Endothelial cell of umbilical vein (primary cell): ENCODE measurements around the gene NDC80. TPM values are rescaled to one million over a fixed set of nuclear protein-coding genes. Genes with fewer than 3 reads are reported as not detected.
A peak's percentile ranks its signal among the peaks of the same experiment; 100 is the strongest.

ENCODE experiments used
- BruUV-seq: library from RNA; stranded (reverse); fragments of 400-500 nt; replicated peaks from 2 replicates; lab custom pipeline; 2021; lab: Mats Ljungman, UMichigan
- CTCF ChIA-PET: fragments of 300-600, 350-600 bp; sonication (Branson Sonifier 250); formaldehyde crosslinking; loops from one replicate; lab custom pipeline; 2021; ENCODE audit warnings: antibody characterized with exemption, inconsistent platforms; lab: Charles Lee
- POLR2A ChIA-PET: fragments of 300-600, 350-600 bp; sonication (Branson Sonifier 250); formaldehyde crosslinking; loops from one replicate; lab custom pipeline; 2021; ENCODE audit warnings: antibody characterized with exemption, inconsistent platforms; lab: Charles Lee
- DNase-seq: peaks from one replicate; pipeline ENCODE4 v3.0.0-alpha.2; 2011; ENCODE audit warnings: low read depth, low spot score
- FAIRE-seq: peaks from 2 replicates; lab custom pipeline; 2011; peaks lifted over from hg19 to GRCh38; lab: Jason Lieb, UNC
- H2AFZ ChIP-seq: 2 replicates; pipeline ENCODE4 v1.6.0; 2012; ENCODE audit warnings: low read depth, low read length, control low read depth, inconsistent platforms
- H3K27ac ChIP-seq: 2 replicates; pipeline ENCODE4 v1.5.1; 2011; ENCODE audit warnings: low read depth, mild to moderate bottlenecking, control low read depth, low read length, moderate library complexity; ENCODE audit not compliant: insufficient read depth
- H3K27me3 ChIP-seq, 2 experiments: 2 replicates each; pipeline versions ENCODE4 v1.6.0 to v1.6.1; 2011; ENCODE audit warnings: low read length in 2 of 2, mixed read lengths in 1 of 2; ENCODE audit not compliant: control insufficient read depth in 2 of 2, insufficient read depth in 2 of 2
- H3K36me3 ChIP-seq, 2 experiments: 2 replicates in 1 of 2; 3 replicates in 1 of 2; pipeline ENCODE4 v1.5.1; 2011; ENCODE audit warnings: low read length in 2 of 2, mild to moderate bottlenecking in 1 of 2, moderate library complexity in 1 of 2; ENCODE audit not compliant: control insufficient read depth in 2 of 2, insufficient read depth in 2 of 2; ENCODE audit errors: extremely low read depth in 1 of 2
- H3K4me1 ChIP-seq: 3 replicates; pipeline ENCODE4 v1.5.1; 2011; ENCODE audit warnings: mild to moderate bottlenecking, low read length; ENCODE audit not compliant: control insufficient read depth, insufficient read depth; ENCODE audit errors: extremely low read depth
- H3K4me2 ChIP-seq: 2 replicates; pipeline ENCODE4 v1.6.1; 2011; ENCODE audit warnings: low read length, control low read depth, mixed read lengths; ENCODE audit not compliant: insufficient read depth
- H3K4me3 ChIP-seq, 3 experiments: fragments of 200-600 bp in 1 of 3; sonication (generic), shearing (Covaris generic) in 1 of 3; replicated peaks in 1 of 3; 2 replicates each; pipeline ENCODE4 v1.5.1; 2011 to 2016; ENCODE audit warnings: control low read depth in 3 of 3, low read length in 3 of 3, mild to moderate bottlenecking in 2 of 3, inconsistent platforms in 1 of 3, low read depth in 1 of 3, moderate library complexity in 1 of 3; ENCODE audit not compliant: insufficient read depth in 1 of 3
- H3K79me2 ChIP-seq: 2 replicates; pipeline ENCODE4 v1.6.0; 2012; ENCODE audit warnings: low read length, inconsistent platforms; ENCODE audit not compliant: control insufficient read depth, insufficient read depth
- H3K9ac ChIP-seq: replicated peaks from 2 replicates; pipeline ENCODE3; 2011; ENCODE audit warnings: low read length, control low read depth; ENCODE audit not compliant: insufficient read depth; ENCODE audit errors: extremely low read depth
- H3K9me1 ChIP-seq: replicated peaks from 3 replicates; pipeline ENCODE4 v1.6.0; 2011; ENCODE audit warnings: mild to moderate bottlenecking, low read length; ENCODE audit not compliant: control insufficient read depth, insufficient read depth; ENCODE audit errors: extremely low read depth
- H3K9me3 ChIP-seq: replicated peaks from 2 replicates; pipeline ENCODE4 v1.5.1; 2012; ENCODE audit warnings: low read length, inconsistent platforms; ENCODE audit not compliant: control insufficient read depth, insufficient read depth
- H4K20me1 ChIP-seq: replicated peaks from 2 replicates; pipeline ENCODE3; 2011; ENCODE audit warnings: mild to moderate bottlenecking, low read length; ENCODE audit not compliant: control insufficient read depth, insufficient read depth; ENCODE audit errors: extremely low read depth
- CTCF ChIP-seq, 2 donors: IDR thresholded peaks; 1 replicate in 1 of 2; 2 replicates in 1 of 2; pipeline ENCODE4 v1.5.1; 2011; ENCODE audit warnings: low read length in 2 of 2, mild to moderate bottlenecking in 2 of 2, moderate library complexity in 2 of 2, control low read depth in 1 of 2, inconsistent platforms in 1 of 2, low read depth in 1 of 2; ENCODE audit not compliant: insufficient read depth in 1 of 2; ENCODE audit errors: extremely low read depth in 1 of 2
- EZH2 ChIP-seq: IDR thresholded peaks from 2 replicates; pipeline ENCODE4 v1.6.1; 2012; ENCODE audit warnings: borderline replicate concordance, low read depth, mild to moderate bottlenecking, moderate library complexity, low read length, inconsistent platforms; ENCODE audit not compliant: severe bottlenecking
- FOS ChIP-seq: IDR thresholded peaks from 2 replicates; pipeline ENCODE4 v1.6.1; 2011; ENCODE audit warnings: mild to moderate bottlenecking, low read length, moderate library complexity, borderline replicate concordance; ENCODE audit not compliant: insufficient read depth
- GATA2 ChIP-seq: IDR thresholded peaks from 2 replicates; pipeline ENCODE4 v1.7.0; 2011; ENCODE audit warnings: low read depth, mild to moderate bottlenecking, moderate library complexity, mixed read lengths, low read length; ENCODE audit not compliant: insufficient read length, insufficient read depth
- JUN ChIP-seq: IDR thresholded peaks from 2 replicates; pipeline ENCODE4 v1.6.1; 2011; ENCODE audit warnings: borderline replicate concordance, low read depth; ENCODE audit not compliant: insufficient read length, insufficient read depth
- MAX ChIP-seq: IDR thresholded peaks from 2 replicates; pipeline ENCODE4 v1.6.1; 2011; ENCODE audit not compliant: insufficient read depth, insufficient read length
- MYC ChIP-seq: IDR thresholded peaks from one replicate; pipeline ENCODE4 v1.6.1; 2011; ENCODE audit warnings: mild to moderate bottlenecking, low read depth, low read length
- POLR2A ChIP-seq: IDR thresholded peaks from 2 replicates; pipeline ENCODE4 v1.6.1; 2012; ENCODE audit warnings: low read depth, mild to moderate bottlenecking, control low read depth, low read length
- POLR2AphosphoS5 ChIP-seq: IDR thresholded peaks from 2 replicates; pipeline ENCODE4 v1.6.1; 2012; ENCODE audit warnings: low read depth, mild to moderate bottlenecking, control low read depth, low read length, moderate library complexity; ENCODE audit not compliant: insufficient read depth
- dilution Hi-C: fragments of 300-500 bp; cut with MboI; formaldehyde crosslinking; loops from one replicate; pipeline ENCODE4 v1.15.0; 2019; ENCODE audit warnings: low sequenced_read_pairs; ENCODE audit not compliant: extremely low pct_ligation_motif_present
- intact Hi-C: fragments of 100-400 bp; cut with micrococcal nuclease; formaldehyde crosslinking; loops from one replicate; pipeline ENCODE4 v1.10.0; 2022
- polyA plus RNA-seq, 4 experiments: library from polyadenylated mRNA; depleted of rRNA in 3 of 4; stranded (reverse) in 3 of 4; unstranded in 1 of 4; fragments of >200 nt; gene quantifications; 2 replicates each; pipeline versions ENCODE4 v1.2.1 to v1.2.3, GENCODE V29; 2011 to 2012; ENCODE audit warnings: missing spikeins in 1 of 4
- total RNA-seq: library from RNA; stranded (reverse); gene quantifications from 2 replicates; pipeline ENCODE4 v1.2.3, GENCODE V29; 2021

NDC80 gene
- total and polyA plus RNA-seq, 2 donors (not counting 3 experiments of a cell fraction or from before 2014, with no cell fraction given) = 6.2 to 43.2 TPM

DNA sequence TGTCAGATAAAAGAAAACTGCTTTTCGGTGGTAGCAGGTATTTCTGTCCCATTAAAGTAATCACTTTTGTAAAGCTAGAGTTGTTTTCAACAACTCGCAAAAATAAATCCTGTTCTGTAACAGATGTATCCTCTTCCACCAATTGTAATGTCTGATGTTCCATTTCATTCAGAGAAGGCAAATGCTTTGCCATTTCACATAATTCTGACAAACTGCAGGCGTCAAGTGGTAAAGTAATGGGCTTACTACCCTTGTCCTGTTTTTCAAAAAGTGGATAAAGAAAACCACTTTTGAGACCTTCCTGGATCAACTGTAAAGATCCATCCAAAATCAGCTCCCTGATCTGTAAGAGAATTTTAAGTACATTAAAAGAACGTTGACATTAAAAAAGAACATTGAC is 16.7 kb upstream of the NDC80 start:
- no peak overlapping the region for H3K4me3 ChIP-seq
- H3K79me2 ChIP-seq = no peaks in the 10 kb centered on the region
- no peaks in the 10 kb centered on the region for H3K36me3 ChIP-seq
- intact Hi-C loops = no loop called here
- H3K4me1 ChIP-seq = no peaks in the 10 kb centered on the region
- H3K27me3 ChIP-seq = no peaks in the 10 kb centered on the region
- H3K9me1 ChIP-seq = no peaks in the 10 kb centered on the region
- no peak overlapping the region for H2AFZ ChIP-seq
- FAIRE-seq = no peak
- no peak for TF ChIP-seq MAX
- no peak for TF ChIP-seq GATA2
- TF ChIP-seq POLR2A = no peak
- no peak for TF ChIP-seq FOS
- no peak for TF ChIP-seq JUN
- no peak for TF ChIP-seq MYC
- no peak for TF ChIP-seq POLR2AphosphoS5
- TF ChIP-seq CTCF (IDR thresholded peaks at IDR 0.05; ENCODE audit: extremely low read depth in 1 of 2, insufficient read depth in 1 of 2, low read depth in 1 of 2, low read length in 2 of 2) = no peak
- no peak for TF ChIP-seq EZH2
- H3K27ac ChIP-seq = no peak overlapping the region
- peak; percentile 28 for DNase-seq
- no peaks in the 10 kb centered on the region for H3K9me3 ChIP-seq
- no peaks in the 10 kb centered on the region for H4K20me1 ChIP-seq
- no TSS peak for BruUV-seq
- no peak overlapping the region for H3K4me2 ChIP-seq
- ChIA-PET CTCF (interaction anchor here (1.4 to 1.8 kb wide), 4 partner anchors 12 to 969 kb away, joined by 5 to 12 read pairs (median 8); no protein-coding TSS in a partner anchor), POLR2A (no interaction called here)
- dilution Hi-C loops = no loop called here
- no peak overlapping the region for H3K9ac ChIP-seq
